NCI-H187 treated with DMSO at 0.1 percent for 48 hours (cell line): Measurements from ENCODE around the gene NINJ2.

Experiments used
- DNase-seq: peaks from one replicate; lab custom pipeline; 2025; lab: John Stamatoyannopoulos, UW

Gene NINJ2

GRCh38 chr12:546920-547845 lies 116.1 kb downstream of the NINJ2 start:
- DNase-seq: no peak

DNA sequence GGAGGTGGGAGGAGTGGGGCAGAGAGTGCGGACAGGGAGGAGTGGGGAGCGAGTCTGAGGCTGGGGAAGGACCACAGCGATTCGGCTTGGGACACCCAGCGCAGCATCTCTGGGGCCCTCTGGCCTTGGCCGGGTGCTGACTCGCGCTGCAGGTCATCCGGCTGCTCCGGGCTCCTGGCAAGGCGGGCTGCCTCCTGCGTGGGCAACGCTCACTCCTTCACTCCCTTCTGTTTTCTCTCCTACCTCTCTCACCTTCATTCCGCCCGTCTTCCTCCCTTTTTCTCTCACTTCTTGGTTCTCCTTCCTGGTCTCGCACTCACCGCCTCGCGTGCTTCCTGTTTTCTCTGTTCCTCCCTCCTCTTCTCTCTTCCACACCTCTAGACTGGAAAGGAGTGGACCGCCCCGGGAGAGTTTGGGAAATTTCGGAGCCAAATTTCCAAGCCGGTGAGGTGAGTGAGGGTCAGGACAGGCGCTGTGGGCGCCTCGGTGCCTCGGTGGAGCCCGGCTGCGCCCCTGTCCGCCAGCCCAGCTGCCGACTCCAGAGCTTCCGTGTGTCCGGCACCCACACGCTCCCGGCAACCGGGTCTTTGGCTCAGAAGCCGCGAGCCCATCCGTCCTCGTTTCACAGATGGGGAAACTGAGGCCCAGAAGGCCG lies 116.9 kb downstream of the NINJ2 start:
- DNase-seq: no peak

GRCh38 chr12:545835-546234 lies 117.4 kb downstream of the NINJ2 start:
- DNase-seq: no peak

- no peak for DNase-seq
These were observed 118.2 kb downstream of the NINJ2 start for GRCh38 chr12:544941-545635.

DNA sequence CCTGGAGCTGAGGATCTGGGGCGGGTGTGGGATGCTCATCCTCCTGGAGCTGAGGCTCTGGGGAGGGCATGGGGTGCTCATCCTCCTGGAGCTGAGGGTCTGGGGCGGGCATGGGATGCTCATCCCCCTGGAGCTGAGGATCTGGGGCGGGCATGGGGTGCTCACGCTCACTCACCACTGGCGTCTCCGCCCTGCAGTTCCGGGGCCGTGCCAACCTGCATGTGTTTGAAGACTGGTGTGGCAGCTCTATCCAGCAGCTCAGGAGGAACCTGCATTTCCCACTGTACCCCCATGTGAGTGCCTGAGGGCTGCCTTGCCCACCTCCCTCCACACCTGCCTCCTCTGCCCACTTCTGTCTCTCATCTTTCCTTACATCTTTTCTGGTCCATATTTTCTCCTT lies 119.1 kb downstream of the NINJ2 start:
- no peak for DNase-seq

GRCh38 chr12:543114-543451 lies 120.2 kb downstream of the NINJ2 start:
- DNase-seq: no peak

DNA sequence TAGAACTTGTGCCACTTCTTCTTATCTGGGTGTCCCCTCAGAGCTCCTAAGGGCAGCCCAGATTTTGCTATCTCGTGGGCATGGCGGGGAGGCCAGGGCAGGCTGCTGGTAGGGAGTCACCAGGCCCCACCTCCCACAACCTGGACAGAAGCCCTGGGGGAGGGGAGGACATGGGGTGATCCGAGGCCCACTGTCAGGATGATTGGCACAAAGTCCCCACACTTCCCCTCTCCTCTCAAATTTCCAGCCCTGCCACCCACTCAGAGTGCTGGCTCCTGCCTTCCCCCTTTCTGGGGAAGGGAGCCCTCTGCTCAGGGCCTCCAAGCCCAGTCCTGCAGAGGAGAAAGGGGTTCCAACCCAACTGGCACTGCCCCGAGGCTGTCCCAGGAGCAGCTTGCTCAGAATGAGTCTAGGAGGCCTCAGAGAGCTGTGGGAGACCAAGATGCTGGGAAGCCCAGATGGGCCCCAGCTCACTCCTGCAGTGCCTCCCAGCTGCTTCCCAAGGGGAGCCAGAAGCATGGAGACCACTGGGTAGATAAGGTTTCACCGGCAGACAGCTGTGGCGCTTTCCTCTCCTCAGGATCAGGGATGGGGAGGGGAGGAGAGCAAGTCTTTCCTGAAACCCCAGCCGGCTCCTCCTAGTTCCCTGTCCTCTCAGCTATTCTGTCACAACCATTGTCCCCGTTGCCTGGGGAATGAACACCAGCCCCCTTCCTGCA lies 120.7 kb downstream of the NINJ2 start:
- DNase-seq: no peak

GRCh38 chr12:541676-542324 lies 121.4 kb downstream of the NINJ2 start:
- no peak for DNase-seq

DNA sequence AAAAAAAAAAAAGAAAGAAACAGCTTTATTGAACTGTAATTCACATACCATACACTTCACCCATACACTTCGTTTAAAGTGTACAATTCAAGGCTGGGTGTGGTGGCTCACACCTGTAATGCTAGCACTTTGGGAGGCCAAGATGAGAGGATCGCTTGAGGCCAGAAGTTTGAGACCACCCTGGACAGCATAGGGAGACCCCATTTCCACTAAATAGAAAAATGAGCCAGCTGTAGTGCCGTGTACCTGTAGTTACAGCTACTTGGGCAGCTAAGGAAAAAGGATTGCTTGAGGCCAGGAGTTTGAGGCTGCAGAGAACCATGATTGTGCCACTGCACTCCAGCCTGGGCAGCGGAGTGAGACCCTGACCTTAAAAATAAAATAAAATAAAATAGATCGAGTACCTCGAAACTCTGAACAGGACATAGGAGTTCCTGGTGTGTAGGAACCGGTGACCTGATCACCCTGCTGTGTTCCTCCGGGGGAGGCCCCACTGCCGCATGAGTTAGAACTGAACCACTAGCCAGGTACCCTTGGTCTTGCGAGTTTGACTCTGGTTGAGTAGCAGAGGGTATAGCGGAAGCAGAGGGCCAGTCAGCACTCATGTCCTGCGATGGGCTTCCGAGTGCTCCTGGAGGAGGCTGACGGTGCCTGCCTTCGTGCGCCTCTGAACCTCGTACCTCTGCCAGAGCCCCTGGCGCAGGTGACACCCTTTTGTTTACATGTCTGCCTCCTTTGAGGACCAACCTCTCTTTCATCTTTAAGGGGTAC lies 123.5 kb downstream of the NINJ2 start:
- no peak for DNase-seq

GRCh38 chr12:538731-539539 lies 124.3 kb downstream of the NINJ2 start:
- DNase-seq: no peak

DNA sequence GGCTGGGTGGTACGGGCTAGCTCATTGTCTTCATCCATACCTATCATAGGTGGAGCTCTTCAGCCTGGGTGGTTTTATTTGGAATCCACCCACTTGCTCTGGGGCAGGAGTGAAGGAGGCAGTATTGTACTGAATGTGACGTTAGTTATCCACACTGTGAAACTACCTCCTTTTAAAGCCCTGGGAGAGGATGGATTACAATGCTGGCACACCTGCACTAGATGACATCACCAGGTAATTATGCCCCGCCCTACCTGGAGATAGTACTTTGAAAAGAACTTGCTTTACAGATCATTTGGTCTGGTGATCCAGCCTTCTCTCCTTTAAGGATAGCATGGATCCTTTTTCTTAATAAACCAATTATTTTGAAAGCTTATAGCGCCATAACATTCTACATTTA lies 125.5 kb downstream of the NINJ2 start:
- no peak for DNase-seq

DNA sequence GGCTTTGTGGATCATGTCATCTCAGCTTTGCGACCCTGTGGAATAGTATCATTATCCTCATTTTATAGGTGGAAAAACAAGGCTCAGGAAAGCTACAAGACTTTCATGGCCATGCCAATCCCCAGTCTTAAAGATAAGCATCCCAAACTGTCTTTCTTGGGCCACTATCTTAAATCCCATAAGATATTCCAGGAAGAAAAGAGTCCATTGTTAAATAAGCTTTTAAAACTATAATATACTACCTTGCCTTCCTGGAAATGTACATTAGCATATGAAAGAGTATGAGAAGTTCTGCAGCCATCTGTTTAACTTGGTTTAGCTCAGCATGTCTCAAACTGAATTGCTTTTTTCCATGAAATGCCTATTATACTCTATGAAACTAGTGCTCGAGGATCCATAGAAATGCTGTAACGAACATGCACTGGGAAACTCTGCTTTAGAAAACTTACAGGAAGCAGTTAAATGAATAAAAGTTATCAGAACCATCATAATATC lies 126.4 kb downstream of the NINJ2 start:
- DNase-seq: no peak

DNA sequence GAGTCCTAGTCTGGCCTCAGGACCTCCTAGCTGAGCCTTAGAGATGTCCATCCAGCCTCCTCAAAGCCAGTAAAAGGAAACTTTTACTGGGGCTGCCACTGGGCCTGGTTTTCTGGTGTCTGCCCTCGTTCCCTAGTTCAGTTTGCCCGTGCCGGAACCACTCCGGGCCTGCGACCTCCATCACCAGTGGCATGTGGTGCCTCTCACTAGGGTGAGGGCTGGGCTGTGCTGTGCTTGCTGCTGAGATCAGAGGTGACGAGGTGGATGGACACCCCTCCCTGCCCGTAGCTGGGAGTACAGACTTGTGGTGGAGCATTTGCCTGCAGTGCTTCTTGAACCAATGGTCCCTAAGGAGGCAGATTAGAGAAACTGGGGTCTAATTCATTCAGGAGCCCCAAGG lies 127.8 kb downstream of the NINJ2 start:
- no peak for DNase-seq

DNA sequence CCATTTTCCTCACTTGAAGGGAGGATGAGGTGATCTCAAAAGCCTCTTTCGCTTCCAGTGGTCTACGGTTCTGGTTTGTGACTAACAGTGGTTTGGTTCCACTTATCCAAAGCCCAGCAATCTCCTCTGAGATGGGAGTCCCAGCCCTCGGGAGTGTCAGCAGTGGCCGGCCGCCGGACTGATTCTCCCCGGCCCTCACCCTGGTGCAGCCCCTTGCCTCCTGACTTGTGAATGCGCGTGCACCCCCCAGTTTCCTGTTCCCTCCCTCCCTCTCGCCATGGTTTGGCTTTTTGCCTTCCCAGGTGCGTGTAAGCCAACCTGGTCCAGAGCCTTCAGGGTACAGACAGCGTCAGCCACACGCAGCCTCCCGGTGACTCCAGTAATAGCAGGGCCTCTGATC lies 129.0 kb downstream of the NINJ2 start:
- DNase-seq: no peak

GRCh38 chr12:533718-534117 lies 129.5 kb downstream of the NINJ2 start:
- DNase-seq: no peak

- DNase-seq: no peak
These were observed 130.2 kb downstream of the NINJ2 start for GRCh38 chr12:532908-533565.

DNA sequence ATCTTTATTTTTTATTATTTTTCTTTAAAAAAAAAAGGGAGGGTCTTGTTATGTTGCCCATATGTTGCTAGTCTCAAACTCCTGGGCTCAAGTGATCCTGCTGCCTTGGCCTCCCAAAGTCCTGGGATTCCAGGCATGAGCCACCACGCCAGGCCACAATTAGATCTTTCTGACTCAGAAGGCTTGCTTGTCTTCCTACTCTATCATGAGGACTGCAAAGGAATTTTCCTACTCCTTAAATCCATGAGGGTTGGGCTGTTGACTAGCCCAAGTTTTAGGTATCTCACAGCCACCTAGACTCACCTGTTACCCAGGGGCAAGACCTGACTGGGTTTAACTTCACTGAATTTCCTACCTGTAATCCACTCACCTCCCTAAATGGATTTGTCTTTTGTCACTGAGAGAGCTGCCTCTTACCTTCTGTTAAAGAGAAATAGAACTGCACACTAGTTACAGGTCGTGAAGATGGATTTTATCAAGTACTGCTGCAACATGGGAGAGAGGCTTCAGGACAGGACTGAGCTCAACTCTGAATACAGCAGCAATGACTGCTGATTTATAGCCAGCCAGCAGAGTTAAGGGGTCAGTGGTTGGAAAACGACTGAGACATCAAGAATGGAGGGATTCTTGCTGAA lies 131.2 kb downstream of the NINJ2 start:
- no peak for DNase-seq

- DNase-seq: no peak
These were observed 132.4 kb downstream of the NINJ2 start for GRCh38 chr12:530821-531220.

DNA sequence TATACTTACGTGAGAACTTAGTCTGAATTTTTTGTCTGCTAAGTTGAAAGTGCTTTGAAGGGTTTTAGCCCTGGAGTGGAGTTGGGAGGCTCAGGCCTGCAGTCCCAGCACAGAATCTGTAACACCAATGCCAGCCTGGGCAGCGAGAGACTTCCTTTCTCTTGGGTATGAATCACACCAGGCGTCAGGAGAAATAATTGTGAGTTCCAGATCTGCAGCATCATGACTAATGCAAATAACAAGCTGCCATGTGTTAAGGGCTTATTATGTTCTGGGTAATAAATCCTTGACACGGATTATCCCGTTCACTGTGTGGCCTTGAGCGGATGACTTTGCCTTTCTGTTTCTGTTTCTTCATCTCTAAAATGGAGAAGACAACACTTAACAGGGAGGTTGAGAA lies 132.9 kb downstream of the NINJ2 start:
- DNase-seq: no peak
